HG02610 (cell line): ENCODE results near the gene ST7.
A peak's percentile ranks its signal among the peaks of the same experiment; 100 is the strongest.

Experiments used
- ATAC-seq: cut with Tn5 transposase; IDR thresholded peaks from one replicate; pipeline ENCODE4 v1.9.1; 2021; ENCODE audit warnings: mild to moderate bottlenecking, moderate library complexity; ENCODE audit not compliant: unreplicated experiment

The ST7 gene

DNA sequence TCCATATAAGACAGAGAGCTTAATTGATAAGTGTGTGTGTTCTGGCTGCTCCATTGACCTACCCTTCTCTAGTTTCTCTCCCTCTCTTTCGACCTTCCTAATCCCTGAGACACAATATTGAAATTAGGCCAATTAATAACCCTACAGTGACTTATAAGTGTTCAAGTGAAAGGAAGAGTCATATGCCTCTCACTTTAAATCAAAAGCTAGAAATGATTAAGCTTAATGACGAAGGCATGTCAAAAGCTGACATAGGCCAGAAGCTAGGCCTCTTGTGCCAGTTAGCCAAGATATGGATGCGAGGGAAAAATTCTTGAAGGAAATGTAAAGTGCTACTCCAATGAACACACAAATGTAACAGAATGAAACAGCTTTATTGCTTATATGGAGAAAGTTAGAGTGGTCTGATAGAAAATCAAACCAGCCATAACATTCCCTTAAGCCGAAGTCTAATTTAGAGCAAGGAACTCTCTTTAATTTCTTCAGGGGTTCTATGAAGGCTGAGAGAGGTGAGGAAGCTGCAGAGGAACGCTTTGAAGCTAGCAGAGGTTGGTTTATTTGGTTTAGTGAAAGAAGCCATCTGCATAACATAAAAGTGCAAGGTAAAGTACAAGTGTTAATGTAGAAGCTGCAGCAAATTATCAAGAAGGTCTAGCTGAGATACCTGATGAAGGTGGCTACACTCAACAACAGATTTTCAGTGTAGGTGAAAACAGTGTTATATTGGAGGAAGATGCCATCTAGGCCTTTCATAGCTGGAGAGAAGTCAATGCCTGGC, 53.8 kb downstream of the ST7 start:
- no peak for ATAC-seq

DNA sequence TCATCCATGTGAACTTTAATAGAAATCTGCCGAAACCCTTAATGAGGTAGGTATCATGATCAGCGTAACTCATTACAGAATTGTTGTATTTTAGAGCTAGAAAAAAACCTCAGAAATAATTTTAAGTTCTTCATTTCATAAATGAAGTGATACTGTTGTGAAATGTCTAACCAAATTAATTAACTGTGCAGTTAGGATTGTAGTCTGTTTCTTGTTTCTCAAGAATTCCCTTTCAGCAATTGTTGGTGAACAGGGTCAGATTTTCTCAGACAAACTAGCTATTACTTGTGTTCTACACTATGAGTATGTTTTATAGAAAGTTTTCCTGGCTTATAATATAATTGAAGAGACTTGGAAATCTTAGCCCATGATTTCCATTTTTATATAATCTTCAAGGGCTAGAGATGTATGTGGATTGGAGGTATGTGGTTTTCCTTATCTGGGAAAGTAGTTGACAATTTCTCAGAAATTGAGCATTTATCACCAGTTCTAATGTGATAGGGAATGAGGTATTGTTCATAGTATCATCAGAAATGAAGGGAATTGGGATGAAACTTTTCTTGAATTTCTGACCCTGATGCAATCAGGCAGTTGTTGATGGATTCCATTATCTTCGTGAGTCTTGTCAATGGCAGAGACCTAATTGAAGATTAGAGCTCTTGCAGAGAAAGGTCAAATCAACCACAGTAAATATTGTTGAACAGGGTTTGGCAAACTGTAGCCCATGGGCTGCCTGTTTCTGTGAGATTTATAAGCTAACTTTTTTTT, 55.0 kb downstream of the ST7 start:
- no peak for ATAC-seq

DNA sequence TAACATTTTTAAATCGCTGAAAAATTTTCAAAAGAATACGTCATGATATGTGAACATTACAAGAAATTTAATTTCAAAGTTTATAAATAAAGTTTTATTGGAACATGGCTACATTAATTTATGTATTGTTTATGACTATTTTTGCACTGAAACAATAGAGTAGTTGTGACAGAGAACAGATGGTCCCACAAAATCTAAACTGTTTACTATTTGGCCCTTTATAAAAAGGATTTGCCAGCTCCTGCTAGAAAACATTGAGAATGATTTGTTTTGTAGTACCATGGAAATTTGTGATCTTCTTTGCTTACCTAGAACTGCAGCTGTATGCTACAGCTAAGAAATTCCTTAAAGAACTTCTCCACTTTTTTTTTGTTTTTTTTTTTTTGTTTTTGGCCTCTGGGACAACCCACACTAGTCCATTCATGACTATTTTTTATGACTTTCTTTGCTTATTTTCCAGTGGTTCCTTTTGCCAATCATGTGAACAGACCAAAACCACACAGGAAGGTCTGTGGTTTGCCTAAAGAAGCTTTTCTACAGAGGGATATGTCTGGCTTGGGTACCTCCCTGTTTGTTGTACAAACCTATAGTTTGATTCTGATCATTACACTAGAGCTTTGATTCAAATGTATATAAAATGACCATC, 55.7 kb downstream of the ST7 start:
- no peak for ATAC-seq

DNA sequence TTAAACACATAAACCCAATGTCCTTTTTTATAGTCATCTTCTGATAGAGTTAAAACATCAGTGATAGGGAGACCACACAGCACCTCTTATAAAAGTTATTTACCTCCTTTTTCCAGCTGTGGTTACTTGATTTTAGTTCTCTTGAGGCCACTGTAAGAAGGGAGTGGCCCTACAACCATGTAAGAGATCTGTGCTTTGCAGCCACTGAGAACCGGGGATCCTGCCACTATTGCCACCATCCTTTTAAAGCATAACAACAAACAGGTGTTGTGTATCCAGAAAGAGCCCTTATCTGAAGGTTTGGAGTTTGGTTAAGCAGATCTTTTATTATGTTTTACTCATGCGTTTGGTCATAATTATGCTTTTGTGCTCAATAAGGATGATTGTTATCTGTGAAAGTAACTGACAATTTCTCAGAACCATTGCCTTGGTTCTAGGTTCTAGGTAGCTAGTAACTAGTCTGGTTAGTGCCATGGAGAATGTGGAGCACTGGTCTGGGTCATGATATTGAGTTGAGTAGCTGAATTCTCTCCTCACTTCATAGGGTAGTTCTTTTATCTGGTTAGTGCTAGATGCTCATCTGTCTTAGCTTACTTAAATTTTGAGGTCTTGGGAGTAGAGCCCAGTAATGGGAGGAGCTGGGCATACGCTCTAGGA, 56.5 kb downstream of the ST7 start:
- no peak for ATAC-seq

DNA sequence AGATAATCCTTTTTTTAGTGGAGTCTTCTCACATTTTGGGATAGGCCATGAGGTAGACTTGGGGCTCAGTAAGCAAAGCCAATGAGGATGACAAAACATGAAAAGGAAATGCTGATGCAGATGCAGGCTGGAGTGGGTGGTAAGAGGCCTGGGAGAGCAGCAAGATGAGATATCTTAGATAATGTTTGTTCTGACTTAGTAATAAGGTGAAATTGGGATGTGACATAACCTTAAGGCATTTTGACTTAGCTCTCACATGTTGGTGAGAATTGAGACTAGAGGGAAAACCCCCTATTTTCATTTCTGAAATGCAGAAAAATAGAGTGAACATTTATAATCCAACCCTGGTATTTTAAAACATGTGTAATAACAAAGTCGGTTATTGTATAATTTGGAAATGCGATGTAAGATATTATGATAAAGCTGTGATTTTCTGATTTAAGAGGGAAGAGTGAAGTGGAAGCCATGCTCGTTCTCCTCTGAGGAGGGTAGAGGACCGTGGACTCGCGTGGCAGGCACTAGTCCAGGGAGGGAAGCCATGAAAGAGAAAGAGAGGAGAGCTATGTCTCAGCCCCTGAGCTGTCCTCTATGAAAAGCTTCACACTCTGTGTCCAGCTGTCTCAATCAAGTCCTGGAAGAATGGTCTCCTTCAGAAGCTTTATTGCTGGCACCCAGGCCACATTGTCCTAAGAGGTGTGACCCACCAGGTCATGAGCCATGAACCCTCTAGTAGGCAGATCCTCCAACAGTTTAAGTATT, 57.3 kb downstream of the ST7 start:
- ATAC-seq: peak; percentile 68

DNA sequence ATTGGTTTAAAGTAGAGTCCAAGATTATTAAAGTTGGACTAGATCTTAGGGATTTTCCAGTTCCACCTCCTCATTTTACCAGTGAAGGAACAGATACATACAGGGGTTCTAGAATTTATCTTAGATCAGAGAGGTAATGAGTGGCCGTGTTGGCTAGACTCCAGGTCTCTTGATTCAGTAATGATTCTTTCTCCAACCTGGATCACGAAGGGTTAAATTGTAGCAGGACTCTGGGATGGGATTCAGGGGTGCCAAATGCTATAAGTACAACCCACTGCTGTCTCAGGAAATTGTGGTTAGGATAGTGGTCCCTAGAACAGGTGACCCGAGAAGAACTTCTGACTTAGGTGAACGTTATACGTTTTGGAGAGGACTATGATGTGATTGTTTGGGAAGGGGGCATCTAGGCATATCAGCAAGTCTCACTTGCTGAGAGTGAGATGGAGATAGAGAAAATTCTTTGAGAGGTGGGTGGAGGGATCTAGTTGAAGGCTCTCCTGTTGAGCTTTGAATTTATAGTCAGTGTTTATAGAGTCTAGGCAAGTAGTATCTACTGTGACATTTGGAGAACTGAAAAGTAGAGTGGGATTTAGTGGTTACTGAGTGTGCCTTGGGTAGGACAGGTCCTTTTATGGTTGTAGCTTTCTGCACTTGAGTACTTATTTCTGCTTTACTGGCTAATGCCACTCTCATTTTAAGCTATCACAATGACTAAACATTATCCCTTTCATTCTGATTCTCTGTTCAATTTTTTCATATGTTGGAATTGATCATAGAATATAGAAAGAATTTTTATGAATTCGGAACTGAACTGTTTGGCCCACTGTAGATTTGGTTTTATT, 58.3 kb downstream of the ST7 start:
- ATAC-seq: peak; percentile 80

DNA sequence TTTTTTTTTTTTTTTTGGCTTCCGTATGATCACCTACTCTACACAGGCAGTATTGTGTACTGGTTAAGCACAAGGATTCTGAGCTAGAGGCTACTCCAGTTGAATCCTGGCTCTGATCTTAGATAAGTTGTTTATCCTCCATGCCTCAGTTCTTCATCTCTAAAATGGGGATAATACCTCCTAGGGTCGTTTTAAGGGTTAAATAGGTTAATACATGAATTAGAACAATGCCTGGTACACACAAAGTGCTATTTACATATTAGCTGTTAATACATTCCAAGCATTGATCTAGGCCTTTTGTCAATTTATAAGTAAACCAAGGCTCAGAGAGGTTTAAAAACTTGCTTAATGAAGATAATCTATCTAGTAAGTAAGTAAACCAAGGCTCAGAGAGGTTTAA, 59.0 kb downstream of the ST7 start:
- peak; percentile 5 for ATAC-seq

DNA sequence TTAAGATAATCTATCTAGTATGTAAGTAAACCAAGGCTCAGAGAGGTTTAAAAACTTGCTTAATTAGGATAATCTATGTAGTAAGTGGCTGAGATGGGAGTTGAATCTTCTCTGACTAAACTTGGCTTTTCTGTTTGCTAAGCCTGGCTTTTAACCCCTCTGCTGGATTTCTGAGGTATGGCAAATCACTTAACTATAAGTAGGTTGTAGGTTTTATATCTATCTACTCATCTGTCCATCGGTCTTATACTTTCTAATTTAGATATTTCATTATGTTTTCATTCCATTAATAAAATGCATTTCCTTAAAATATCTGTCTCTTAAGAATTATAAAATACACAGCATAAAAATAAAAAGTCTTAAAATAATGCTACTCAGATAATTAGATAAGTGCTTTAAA, 59.4 kb downstream of the ST7 start:
- ATAC-seq: no peak

DNA sequence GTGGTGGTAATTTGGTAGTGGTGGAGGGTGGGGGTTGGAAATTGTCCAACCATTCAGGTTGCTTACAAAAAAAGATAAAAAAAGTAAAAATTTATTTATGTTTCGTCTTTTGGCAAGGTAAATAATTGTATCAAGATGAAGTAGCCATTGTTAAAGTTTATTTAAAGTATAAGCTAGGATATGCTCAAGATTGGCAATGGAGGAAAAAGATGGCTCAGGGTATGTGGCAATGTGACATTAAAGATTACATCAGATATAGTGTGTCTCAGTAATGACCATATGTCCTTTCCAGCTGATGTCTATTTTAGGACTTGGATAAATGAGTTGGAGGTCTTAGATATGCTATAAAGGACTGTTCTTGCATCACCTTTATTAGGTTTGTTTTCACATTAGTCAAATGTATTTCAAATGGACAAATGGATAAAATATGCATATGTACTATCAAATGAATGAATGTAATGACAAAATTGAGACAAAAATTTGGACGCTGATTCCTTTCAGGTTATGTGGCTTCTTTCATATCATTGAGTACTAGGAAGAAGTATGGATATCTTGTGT, 60.9 kb downstream of the ST7 start:
- no peak for ATAC-seq

DNA sequence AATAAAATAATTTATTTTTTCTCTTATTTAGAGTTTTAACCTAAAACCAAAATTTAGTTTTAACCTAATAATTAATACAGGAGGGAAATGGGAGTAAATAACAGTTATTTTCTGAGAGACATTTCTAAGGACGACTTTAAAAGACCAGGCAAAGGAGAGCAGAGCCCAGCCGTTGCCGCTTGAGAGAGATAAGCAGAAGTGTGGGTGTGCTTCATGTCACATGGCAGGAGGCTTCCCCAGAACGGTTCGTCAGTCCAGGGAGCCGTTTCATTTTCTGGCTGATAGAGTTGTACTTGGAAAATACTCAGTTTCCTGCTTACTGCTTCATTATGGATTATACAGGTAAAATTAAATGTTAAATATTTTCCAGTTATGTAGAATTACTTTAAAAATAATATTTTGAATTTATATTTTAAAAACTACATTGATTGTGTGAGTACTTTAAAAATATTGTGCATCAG, 61.4 kb downstream of the ST7 start:
- peak; percentile 28 for ATAC-seq

DNA sequence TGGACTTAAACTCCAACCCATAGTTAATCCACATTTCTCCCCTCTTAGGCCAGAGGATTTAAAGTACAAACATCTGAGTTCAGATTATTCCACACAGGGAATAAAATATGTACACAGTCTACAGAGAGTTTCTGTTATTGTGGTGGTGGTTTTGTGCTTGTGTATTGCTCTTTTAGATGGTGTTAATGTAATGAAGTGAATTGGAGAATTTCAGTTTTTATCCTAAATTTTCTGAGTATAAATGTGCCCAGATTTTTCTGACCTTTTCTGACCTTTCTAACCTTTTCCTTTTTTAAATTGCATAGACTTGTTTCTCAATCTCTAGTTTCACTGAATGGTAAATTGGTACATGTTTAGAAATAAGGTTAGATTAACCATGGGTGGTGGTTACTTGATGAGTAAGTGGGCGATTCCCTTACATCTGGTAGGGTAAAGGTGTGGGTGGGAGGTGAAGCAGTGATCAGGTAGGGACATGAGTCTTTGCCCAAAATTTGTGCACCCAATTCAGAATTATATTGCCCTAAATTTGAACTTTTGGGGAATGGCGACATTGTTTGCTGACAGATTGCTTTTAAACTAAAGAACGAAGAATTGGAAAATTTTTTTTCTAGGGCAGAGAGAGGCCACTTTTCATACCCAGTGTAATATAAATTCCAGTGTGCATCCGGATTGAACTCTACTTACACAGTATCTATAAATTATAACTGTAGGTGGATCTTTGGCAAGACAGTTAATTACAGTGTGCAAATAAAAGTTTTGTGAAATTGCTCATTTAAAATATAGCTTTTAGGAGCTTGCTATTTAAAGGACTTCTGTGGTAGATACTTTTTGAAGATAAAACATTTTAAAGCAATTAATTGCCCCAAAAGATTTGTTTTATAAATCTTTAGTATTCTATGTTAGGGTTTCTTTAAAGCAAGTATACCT, 62.2 kb downstream of the ST7 start:
- no peak for ATAC-seq

DNA sequence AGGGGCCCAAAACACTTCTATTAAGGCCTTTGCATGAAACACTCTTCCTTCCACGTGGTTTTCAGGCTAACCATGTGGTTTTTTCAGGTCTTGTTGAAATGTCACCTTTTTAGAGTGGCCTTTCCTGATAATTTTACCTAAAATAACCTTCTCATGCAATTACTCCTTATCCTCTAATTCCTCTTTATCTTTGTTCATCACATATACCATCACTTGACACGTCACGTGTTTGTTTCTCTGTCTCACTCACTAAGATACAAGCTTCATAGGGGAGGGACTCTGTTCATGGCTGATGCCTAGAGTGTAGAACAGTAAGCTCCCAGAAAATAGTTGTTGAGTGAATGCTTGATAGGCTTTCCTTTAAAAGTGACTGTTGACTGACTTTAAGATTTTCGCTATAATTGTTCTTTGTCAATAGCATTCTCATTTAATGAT, 63.7 kb downstream of the ST7 start:
- no peak for ATAC-seq

DNA sequence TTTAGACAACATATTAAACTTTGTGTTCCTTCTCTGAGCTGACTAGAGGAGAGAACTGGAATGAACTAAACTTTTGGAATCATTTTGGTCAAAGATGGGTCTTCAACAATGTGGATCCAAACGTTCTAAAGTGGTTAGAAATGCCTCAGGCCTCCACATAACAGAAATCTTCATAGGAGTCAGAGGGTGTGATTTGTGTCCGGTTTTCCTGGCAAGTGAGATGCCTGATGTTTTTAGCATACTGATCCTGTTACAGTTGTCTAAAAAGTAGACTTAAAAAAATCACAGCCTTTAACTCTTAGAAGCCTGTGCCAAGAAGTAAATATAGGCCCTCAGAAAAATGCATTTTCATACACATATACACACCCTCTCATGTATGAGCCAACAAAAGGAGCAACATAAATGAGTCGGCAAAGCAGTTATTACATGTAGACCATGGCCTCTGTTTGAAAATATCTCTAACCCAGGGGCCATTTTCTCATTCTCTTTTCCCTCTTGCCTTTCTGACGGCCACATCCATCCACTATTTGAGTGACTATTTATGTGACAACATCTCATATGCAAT, 64.5 kb downstream of the ST7 start:
- no peak for ATAC-seq

DNA sequence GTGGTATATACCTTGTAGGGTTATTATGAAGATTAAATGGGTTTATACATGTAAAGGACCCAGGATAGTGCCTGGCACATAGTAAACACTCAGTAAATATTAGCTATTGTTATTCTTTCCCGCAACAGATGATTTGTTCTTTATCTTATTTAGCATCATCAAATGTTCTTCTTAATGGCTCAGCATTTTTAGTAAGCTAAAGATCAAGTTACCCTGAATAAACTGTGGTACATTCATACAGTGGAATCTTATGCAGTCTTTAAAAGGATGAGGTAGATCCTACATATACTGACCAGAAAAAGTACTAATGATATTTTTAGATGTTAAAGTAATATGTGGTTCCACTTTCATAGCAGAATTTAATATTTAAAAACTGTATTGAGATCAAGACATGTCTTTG, 65.4 kb downstream of the ST7 start:
- no peak for ATAC-seq

DNA sequence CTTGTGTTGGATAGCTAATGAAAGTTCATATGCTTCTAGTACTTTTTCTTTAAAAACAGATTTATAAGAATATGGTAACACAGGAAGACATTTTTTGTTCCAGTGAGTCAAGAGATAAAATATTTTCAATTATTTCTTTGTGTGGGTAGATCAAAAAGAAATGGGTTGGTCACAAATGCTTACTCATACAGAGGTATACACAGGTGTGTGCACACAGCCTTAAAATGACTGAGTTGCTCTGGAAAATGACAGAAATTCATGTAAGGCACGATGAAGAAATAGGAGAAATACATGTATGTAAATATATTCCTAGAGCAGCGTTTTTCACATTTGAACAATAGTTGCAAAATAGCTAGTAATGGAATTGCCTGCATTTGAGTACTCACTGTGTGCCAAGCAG, 66.0 kb downstream of the ST7 start:
- ATAC-seq: no peak

DNA sequence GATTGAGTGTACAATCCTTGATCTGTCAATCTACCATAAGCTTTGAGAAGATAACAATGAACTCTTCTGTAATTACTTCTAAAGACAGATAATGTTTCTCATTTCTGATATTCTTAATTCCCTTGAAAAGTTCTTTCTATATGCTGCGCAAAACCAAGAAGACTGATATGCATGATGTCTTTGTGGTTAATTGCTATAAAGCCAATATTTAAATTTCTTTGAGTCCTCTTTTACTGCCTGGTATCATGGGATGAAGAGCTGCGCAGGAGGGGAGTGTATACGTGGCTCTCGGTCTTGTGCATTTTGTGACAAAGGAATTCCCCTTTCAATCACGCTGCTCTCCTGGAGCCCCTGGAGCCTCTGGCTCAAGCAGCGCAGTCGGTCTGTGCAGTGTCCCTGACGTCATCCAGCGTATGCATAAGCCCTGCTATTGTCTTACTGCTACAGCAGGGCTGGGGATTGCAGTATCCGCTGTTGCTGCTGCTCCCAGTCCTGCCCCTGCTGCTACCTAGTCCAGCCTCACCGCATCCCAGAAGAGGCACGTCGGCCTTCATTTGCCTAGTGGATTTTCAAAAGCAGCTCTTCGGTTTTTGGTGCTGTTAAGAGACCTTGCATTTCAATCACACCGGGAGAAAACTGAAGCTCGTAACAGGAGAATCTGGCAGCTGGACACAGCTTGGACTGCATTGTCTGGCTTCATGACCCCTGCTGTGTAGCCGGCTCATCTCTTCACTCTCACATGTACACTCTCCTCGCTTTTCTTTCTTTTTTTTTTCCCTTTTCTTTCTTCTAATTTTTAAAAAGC, 66.7 kb downstream of the ST7 start:
- no peak for ATAC-seq

DNA sequence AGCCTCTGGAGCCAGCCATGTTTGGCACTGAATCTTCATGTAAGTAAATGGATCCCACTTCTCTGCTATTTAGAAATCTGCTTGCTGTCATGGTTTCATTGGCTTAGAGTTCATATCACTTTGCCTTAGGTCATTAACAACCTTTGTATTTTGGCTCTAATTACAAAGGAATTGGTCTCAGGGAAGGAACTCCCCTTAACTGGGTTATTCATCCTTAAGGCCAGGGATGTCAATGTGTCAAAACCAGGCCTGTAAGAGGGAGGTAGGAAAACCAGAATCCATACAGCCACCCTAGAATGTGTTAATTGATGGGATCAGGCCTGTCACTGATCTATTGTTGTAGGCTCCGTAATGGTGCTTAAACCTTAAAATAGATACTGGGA, 67.3 kb downstream of the ST7 start:
- no peak for ATAC-seq
